HEK293T (cell line): ENCODE results near the gene PPAT.

Experiments
- CTCF ChIA-PET: fragments of 350-600 bp; formaldehyde crosslinking; extraction: SDS; loops from one replicate; lab custom pipeline; 2021; ENCODE audit warnings: antibody characterized with exemption, inconsistent platforms; lab: Yijun Ruan, JAX
- POLR2A ChIA-PET: fragments of 350-600 bp; formaldehyde crosslinking; extraction: SDS; loops from one replicate; lab custom pipeline; 2020; ENCODE audit warnings: antibody characterized with exemption, inconsistent platforms; lab: Yijun Ruan, JAX
- DNase-seq: peaks from one replicate; pipeline ENCODE4 v3.0.0; 2012; ENCODE audit warnings: mixed read lengths; ENCODE audit errors: extremely low spot score
- ARNT ChIP-seq: fragments of 450-650 bp; IDR thresholded peaks from 2 replicates; pipeline ENCODE4 v1.6.1; 2017; ENCODE audit warnings: mild to moderate bottlenecking
- BHLHE40 ChIP-seq: fragments of 450-650 bp; IDR thresholded peaks from 2 replicates; pipeline ENCODE4 v1.6.1; 2016; ENCODE audit warnings: mild to moderate bottlenecking, moderate library complexity, borderline replicate concordance
- CTBP1 ChIP-seq: fragments of 450-650 bp; IDR thresholded peaks from 2 replicates; pipeline ENCODE4 v1.6.1; 2016; ENCODE audit warnings: borderline replicate concordance
- L3MBTL2 ChIP-seq: fragments of 450-650 bp; conservative IDR thresholded peaks from 2 replicates; pipeline ENCODE4 v1.6.1; 2016; ENCODE audit warnings: mild to moderate bottlenecking
- LEF1 ChIP-seq: fragments of 450-650 bp; IDR thresholded peaks from 2 replicates; pipeline ENCODE4 v1.6.1; 2017; ENCODE audit warnings: mild to moderate bottlenecking, borderline replicate concordance
- SUZ12 ChIP-seq: fragments of 450-650 bp; IDR thresholded peaks from 2 replicates; pipeline ENCODE4 v1.6.1; 2016; ENCODE audit warnings: mild to moderate bottlenecking
- TARDBP ChIP-seq: fragments of 450-650 bp; IDR thresholded peaks from 2 replicates; pipeline ENCODE4 v1.6.1; 2016

PPAT gene

DNA sequence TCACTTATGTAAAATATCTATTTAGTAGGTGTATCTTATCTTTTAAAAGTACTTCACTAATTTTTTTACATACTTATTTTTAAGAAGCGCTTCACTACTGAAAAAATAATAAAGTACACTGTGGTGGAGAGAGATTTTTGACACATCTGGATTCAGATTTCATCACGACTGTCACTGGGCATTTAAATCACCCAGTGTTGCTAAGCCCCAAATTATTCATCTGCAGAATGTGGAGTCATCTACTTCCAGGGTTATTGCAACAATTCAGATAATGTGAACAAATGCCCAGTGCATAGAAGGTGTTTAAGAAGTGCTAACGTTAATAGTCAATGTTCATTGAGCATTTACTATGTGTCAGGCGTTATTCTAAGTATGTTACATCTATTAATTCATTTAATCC lies 90.0 kb downstream of the PPAT start:
- TF ChIP-seq L3MBTL2 (no peak), SUZ12 (no peak), CTBP1 (no peak), ARNT (no peak), TARDBP (no peak), BHLHE40 (no peak), LEF1 (no peak)
- no peak for DNase-seq
- CTCF ChIA-PET: no interaction called here
- POLR2A ChIA-PET: no interaction called here
